Measurements from ENCODE around the gene BCKDK.

DNA sequence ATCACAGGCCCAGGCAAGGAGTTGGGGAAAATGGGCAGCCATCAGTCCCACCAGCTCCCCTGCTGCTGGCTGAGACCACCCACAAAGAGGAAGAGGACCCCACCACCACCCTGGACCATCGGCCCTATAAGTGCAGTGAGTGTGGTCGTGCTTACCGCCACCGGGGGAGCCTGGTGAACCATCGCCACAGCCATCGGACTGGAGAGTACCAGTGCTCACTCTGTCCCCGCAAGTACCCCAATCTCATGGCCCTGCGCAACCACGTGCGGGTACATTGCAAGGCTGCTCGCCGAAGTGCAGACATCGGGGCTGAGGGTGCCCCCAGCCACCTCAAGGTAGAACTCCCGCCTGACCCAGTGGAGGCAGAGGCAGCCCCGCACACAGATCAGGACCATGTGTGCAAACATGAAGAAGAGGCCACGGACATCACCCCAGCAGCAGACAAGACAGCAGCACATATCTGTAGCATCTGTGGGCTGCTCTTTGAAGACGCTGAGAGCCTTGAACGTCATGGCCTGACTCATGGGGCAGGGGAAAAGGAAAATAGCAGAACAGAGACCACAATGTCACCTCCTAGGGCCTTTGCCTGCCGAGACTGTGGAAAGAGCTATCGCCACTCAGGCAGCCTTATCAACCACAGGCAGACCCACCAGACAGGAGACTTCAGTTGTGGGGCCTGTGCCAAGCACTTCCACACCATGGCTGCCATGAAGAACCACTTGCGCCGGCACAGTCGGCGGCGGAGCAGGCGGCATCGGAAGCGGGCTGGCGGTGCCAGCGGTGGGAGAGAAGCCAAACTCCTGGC is 30.4 kb upstream of the BCKDK start:
- TF ChIP-seq, protein P1, sequence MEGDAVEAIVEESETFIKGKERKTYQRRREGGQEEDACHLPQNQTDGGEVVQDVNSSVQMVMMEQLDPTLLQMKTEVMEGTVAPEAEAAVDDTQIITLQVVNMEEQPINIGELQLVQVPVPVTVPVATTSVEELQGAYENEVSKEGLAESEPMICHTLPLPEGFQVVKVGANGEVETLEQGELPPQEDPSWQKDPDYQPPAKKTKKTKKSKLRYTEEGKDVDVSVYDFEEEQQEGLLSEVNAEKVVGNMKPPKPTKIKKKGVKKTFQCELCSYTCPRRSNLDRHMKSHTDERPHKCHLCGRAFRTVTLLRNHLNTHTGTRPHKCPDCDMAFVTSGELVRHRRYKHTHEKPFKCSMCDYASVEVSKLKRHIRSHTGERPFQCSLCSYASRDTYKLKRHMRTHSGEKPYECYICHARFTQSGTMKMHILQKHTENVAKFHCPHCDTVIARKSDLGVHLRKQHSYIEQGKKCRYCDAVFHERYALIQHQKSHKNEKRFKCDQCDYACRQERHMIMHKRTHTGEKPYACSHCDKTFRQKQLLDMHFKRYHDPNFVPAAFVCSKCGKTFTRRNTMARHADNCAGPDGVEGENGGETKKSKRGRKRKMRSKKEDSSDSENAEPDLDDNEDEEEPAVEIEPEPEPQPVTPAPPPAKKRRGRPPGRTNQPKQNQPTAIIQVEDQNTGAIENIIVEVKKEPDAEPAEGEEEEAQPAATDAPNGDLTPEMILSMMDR (IDR thresholded peaks at IDR 0.05; ENCODE audit: control extremely low read depth in 1 of 3, insufficient read depth in 1 of 3, low read depth in 1 of 3, low read length in 3 of 3) = peak in 2 of 3 experiments; percentile 30 to 34; a peak in 2 of 4 replicates
- TF ChIP-seq JUND (IDR thresholded peaks at IDR 0.05; ENCODE audit: low read length) (no peak), MAFK (IDR thresholded peaks at IDR 0.05; ENCODE audit: low read depth, low read length) (no peak), EZH2 (IDR thresholded peaks at IDR 0.05; ENCODE audit: low read depth, low read length, severe bottlenecking) (no peak), GTF2F1 (IDR thresholded peaks at IDR 0.05; ENCODE audit: borderline replicate concordance, low read depth, low read length) (no peak), JUN (IDR thresholded peaks at IDR 0.05; ENCODE audit: low read depth, low read length) (no peak), POLR2AphosphoS5 (IDR thresholded peaks at IDR 0.05; ENCODE audit: low read depth, low read length) (no peak), GABPA (IDR thresholded peaks at IDR 0.05; ENCODE audit: borderline replicate concordance, insufficient read depth, low read length) (no peak)
